ENCODE measurements around the gene NYAP1. TPM values are rescaled to one million over a fixed set of nuclear protein-coding genes. Genes with fewer than 3 reads are reported as not detected.

The NYAP1 gene
- total and polyA plus RNA-seq, 7 donors: 0.08 to 0.32 (median 0.15) TPM

GRCh38 chr7:100543586-100543985 is 59.9 kb downstream of the NYAP1 start:
- Histone ChIP-seq H3K9me3 (no peaks in the 10 kb centered on the region), H3K27me3 (ENCODE audit: insufficient read depth in 3 of 3, low read length in 2 of 3) (no peaks in the 10 kb centered on the region), H3K4me3 (no peak overlapping the region), H3K4me1 (peaks cover 31% of the 10 kb centered on the region), H3K27ac (no peak overlapping the region), H3K36me3 (ENCODE audit: insufficient read depth in 1 of 2, low read depth in 1 of 2) (no peaks in the 10 kb centered on the region)
- WGBS, 3 donors: 59 to 76% (median 70%) methylated on average over 1 of the region's 1 CpG
- no peak for TF ChIP-seq CTCF (IDR thresholded peaks at IDR 0.05)
- DNase-seq (no peak), ATAC-seq (no peak)
- intact Hi-C loops (cut with DNase I): loop anchor here in 1 of 2 donors (5.0 kb wide), 1 partner anchor 66 kb away; the partner anchor contains the start of gene TSC22D4

GRCh38 chr7:100544386-100544785 is 60.7 kb downstream of the NYAP1 start:
- Histone ChIP-seq H3K4me3 (no peak overlapping the region), H3K9me3 (no peaks in the 10 kb centered on the region), H3K4me1 (peaks cover 34% of the 10 kb centered on the region), H3K36me3 (ENCODE audit: insufficient read depth in 1 of 2, low read depth in 1 of 2) (peaks cover 0 to 5% of the 10 kb centered on the region in 2 donors), H3K27ac (no peak overlapping the region), H3K27me3 (ENCODE audit: insufficient read depth in 3 of 3, low read length in 2 of 3) (no peaks in the 10 kb centered on the region)
- WGBS, 3 donors: 42 to 58% (median 55%) methylated on average over 5 of the region's 5 CpGs
- ATAC-seq (no peak), DNase-seq (no peak)
- TF ChIP-seq CTCF (IDR thresholded peaks at IDR 0.05): no peak
- intact Hi-C loops (cut with DNase I): loop anchor here in 1 of 2 donors (5.0 kb wide), 1 partner anchor 67 kb away; the partner anchor contains the start of gene TSC22D4

Other genes starting within 250 kb of the NYAP1 start
- not detected for gene SPDYE3, start 176.2 kb upstream of the NYAP1 start, total RNA-seq
- gene SPDYE3, start 176.2 kb upstream of the NYAP1 start, polyA plus RNA-seq: under 1 TPM in 2 of 3 donors, not detected in 1; 0.09 to 0.19 TPM
- gene PILRB, start 125.8 kb upstream of the NYAP1 start, total RNA-seq: 10 to 100 TPM; 11.3 to 19.2 (median 13.4) TPM
- 10 to 100 TPM; 11.2 to 17.9 (median 16.4) TPM for gene PILRB, start 125.8 kb upstream of the NYAP1 start, polyA plus RNA-seq
- gene PILRA, start 110.4 kb upstream of the NYAP1 start, total RNA-seq: 1 to 10 TPM; 2.1 to 2.7 (median 2.3) TPM
- gene PILRA, start 110.4 kb upstream of the NYAP1 start, polyA plus RNA-seq: 1 to 10 TPM in 2 of 3 donors, under 1 TPM in 1; 0.93 to 2.8 (median 1.6) TPM
- gene ZCWPW1, start 55.2 kb upstream of the NYAP1 start, total RNA-seq: 1 to 10 TPM; 3.5 to 5.6 (median 3.7) TPM
- gene ZCWPW1, start 55.2 kb upstream of the NYAP1 start, polyA plus RNA-seq: 10 to 100 TPM in 1 of 3 donors, 1 to 10 TPM in 2; 5.5 to 13.2 (median 5.9) TPM
- 10 to 100 TPM; 27.2 to 41.5 (median 36.9) TPM for gene MEPCE, start 54.1 kb upstream of the NYAP1 start, total RNA-seq
- 10 to 100 TPM; 28.7 to 40.5 (median 29.5) TPM for gene MEPCE, start 54.1 kb upstream of the NYAP1 start, polyA plus RNA-seq
- 10 to 100 TPM in 3 of 4 donors, 1 to 10 TPM in 1; 8.0 to 17.9 (median 13.0) TPM for gene PPP1R35, start 47.4 kb upstream of the NYAP1 start, total RNA-seq
- gene PPP1R35, start 47.4 kb upstream of the NYAP1 start, polyA plus RNA-seq: 10 to 100 TPM in 2 of 3 donors, 1 to 10 TPM in 1; 9.8 to 22.4 (median 12.8) TPM
- not detected for gene SPACDR, start 19.7 kb upstream of the NYAP1 start, total RNA-seq
- under 1 TPM in 2 of 3 donors, not detected in 1; 0.17 to 0.25 TPM for gene SPACDR, start 19.7 kb upstream of the NYAP1 start, polyA plus RNA-seq
- gene TSC22D4, start 4.7 kb upstream of the NYAP1 start, total RNA-seq: 10 to 100 TPM; 15.7 to 23.6 (median 17.6) TPM
- gene TSC22D4, start 4.7 kb upstream of the NYAP1 start, polyA plus RNA-seq: 10 to 100 TPM; 16.4 to 24.8 (median 16.7) TPM
- gene AGFG2, start 55.3 kb downstream of the NYAP1 start, total RNA-seq: 10 to 100 TPM in 1 of 4 donors, 1 to 10 TPM in 3; 5.3 to 14.7 (median 8.0) TPM
- 10 to 100 TPM in 1 of 3 donors, 1 to 10 TPM in 2; 4.8 to 12.6 (median 8.9) TPM for gene AGFG2, start 55.3 kb downstream of the NYAP1 start, polyA plus RNA-seq
- gene SAP25, start 90.0 kb downstream of the NYAP1 start, total RNA-seq: 1 to 10 TPM in 1 of 4 donors, under 1 TPM in 2, not detected in 1; 0.59 to 1.9 (median 0.59) TPM
- under 1 TPM in 2 of 3 donors, not detected in 1; 0.21 to 0.40 TPM for gene SAP25, start 90.0 kb downstream of the NYAP1 start, polyA plus RNA-seq
- 10 to 100 TPM; 32.5 to 41.5 (median 34.1) TPM for gene LRCH4, start 102.2 kb downstream of the NYAP1 start, total RNA-seq
- gene LRCH4, start 102.2 kb downstream of the NYAP1 start, polyA plus RNA-seq: 10 to 100 TPM; 16.7 to 35.2 (median 28.5) TPM
- gene FBXO24, start 102.4 kb downstream of the NYAP1 start, total RNA-seq: 1 to 10 TPM in 1 of 4 donors, under 1 TPM in 3; 0.13 to 1.1 (median 0.31) TPM
- under 1 TPM; 0.18 to 0.55 (median 0.23) TPM for gene FBXO24, start 102.4 kb downstream of the NYAP1 start, polyA plus RNA-seq
- 10 to 100 TPM in 2 of 4 donors, 1 to 10 TPM in 2; 6.2 to 16.9 (median 9.7) TPM for gene PCOLCE, start 118.4 kb downstream of the NYAP1 start, total RNA-seq
- 10 to 100 TPM in 1 of 3 donors, 1 to 10 TPM in 2; 4.2 to 11.5 (median 7.7) TPM for gene PCOLCE, start 118.4 kb downstream of the NYAP1 start, polyA plus RNA-seq
- gene MOSPD3, start 128.6 kb downstream of the NYAP1 start, total RNA-seq: 1 to 10 TPM; 6.2 to 7.0 (median 6.4) TPM
- gene MOSPD3, start 128.6 kb downstream of the NYAP1 start, polyA plus RNA-seq: 10 to 100 TPM in 1 of 3 donors, 1 to 10 TPM in 2; 7.7 to 11.3 (median 7.9) TPM
- gene TFR2, start 157.6 kb downstream of the NYAP1 start, total RNA-seq: not detected
- gene TFR2, start 157.6 kb downstream of the NYAP1 start, polyA plus RNA-seq: under 1 TPM in 2 of 3 donors, not detected in 1; 0.04 to 0.36 TPM
- gene ACTL6B, start 172.5 kb downstream of the NYAP1 start, total RNA-seq: not detected
- under 1 TPM in 1 of 3 donors, not detected in 2; 0.03 TPM for gene ACTL6B, start 172.5 kb downstream of the NYAP1 start, polyA plus RNA-seq
- 100 to 1,000 TPM in 3 of 4 donors, 10 to 100 TPM in 1; 87.1 to 130 (median 121) TPM for gene GNB2, start 189.8 kb downstream of the NYAP1 start, total RNA-seq
- gene GNB2, start 189.8 kb downstream of the NYAP1 start, polyA plus RNA-seq: 100 to 1,000 TPM; 112 to 148 (median 117) TPM
- gene GIGYF1, start 210.3 kb downstream of the NYAP1 start, total RNA-seq: 10 to 100 TPM; 18.0 to 39.1 (median 23.9) TPM
- 10 to 100 TPM in 2 of 3 donors, 1 to 10 TPM in 1; 9.9 to 16.1 (median 10.5) TPM for gene GIGYF1, start 210.3 kb downstream of the NYAP1 start, polyA plus RNA-seq
- 10 to 100 TPM; 28.4 to 44.4 (median 39.4) TPM for gene POP7, start 222.2 kb downstream of the NYAP1 start, total RNA-seq
- 100 to 1,000 TPM in 1 of 3 donors, 10 to 100 TPM in 2; 74.1 to 129 (median 86.0) TPM for gene POP7, start 222.2 kb downstream of the NYAP1 start, polyA plus RNA-seq
- gene EPO, start 236.5 kb downstream of the NYAP1 start, total RNA-seq: not detected
- not detected for gene EPO, start 236.5 kb downstream of the NYAP1 start, polyA plus RNA-seq
- not detected for gene ZAN, start 249.7 kb downstream of the NYAP1 start, total RNA-seq
- not detected for gene ZAN, start 249.7 kb downstream of the NYAP1 start, polyA plus RNA-seq